Cardiac fibroblast (primary cell): ENCODE data around the gene PPL.

Source experiments
- DNase-seq, 2 donors: peaks; one replicate each; pipeline versions ENCODE4 v3.0.0 to v3.0.0-alpha.2; 2010; ENCODE audit warnings: low read depth in 2 of 2
- H3K4me3 ChIP-seq, 2 donors: replicated peaks in 1 of 2; 1 replicate in 1 of 2; 2 replicates in 1 of 2; pipeline ENCODE4 v1.5.1; 2011; ENCODE audit warnings: low read depth in 2 of 2, low read length in 2 of 2, mild to moderate bottlenecking in 2 of 2, moderate library complexity in 1 of 2
- CTCF ChIP-seq: IDR thresholded peaks from one replicate; pipeline ENCODE4 v1.5.1; 2011; ENCODE audit warnings: low read depth, mild to moderate bottlenecking, low read length, inconsistent platforms

PPL gene

GRCh38 chr16:4893103-4893862 is 43.7 kb downstream of the PPL start:
- DNase-seq = no peak
- TF ChIP-seq CTCF = no peak
- no peak overlapping the region for H3K4me3 ChIP-seq

GRCh38 chr16:4892361-4893102 is 44.4 kb downstream of the PPL start:
- TF ChIP-seq CTCF = no peak
- DNase-seq = peak; percentile 27 to 79
- no peak overlapping the region for H3K4me3 ChIP-seq

- no peak overlapping the region for H3K4me3 ChIP-seq
- no peak for DNase-seq
- TF ChIP-seq CTCF = no peak
These were observed 45.1 kb downstream of the PPL start for GRCh38 chr16:4891886-4892216.

GRCh38 chr16:4891097-4891885 is 45.7 kb downstream of the PPL start:
- TF ChIP-seq CTCF = no peak
- H3K4me3 ChIP-seq = no peak overlapping the region
- no peak for DNase-seq

- H3K4me3 ChIP-seq = no peak overlapping the region
- TF ChIP-seq CTCF = no peak
- DNase-seq = no peak
These were observed 46.3 kb downstream of the PPL start for GRCh38 chr16:4890686-4891085.

- no peak overlapping the region for H3K4me3 ChIP-seq
- no peak for DNase-seq
- no peak for TF ChIP-seq CTCF
These were observed 46.9 kb downstream of the PPL start for GRCh38 chr16:4890026-4890425.
